Pancreas (tissue), 10 donors: ENCODE measurements around the gene ZMYND8. TPM values are rescaled to one million over a fixed set of nuclear protein-coding genes. Genes with fewer than 3 reads are reported as not detected.

ENCODE experiments used
- ATAC-seq, 4 donors: fragments of 200-7000 bp; cut with Tn5 transposase; one replicate each; pipeline versions ENCODE4 v1.8.0 to v1.9.1; 2020; ENCODE audit warnings: mild to moderate bottlenecking in 4 of 4, moderate library complexity in 4 of 4
- DNase-seq, 6 donors: peaks; one replicate each; pipeline ENCODE4 v3.0.0-alpha.2; 2020
- FAIRE-seq: peaks from 2 replicates; lab custom pipeline; 2012; peaks lifted over from hg19 to GRCh38; lab: Jason Lieb, UNC
- H3K27ac ChIP-seq, 4 donors: fragments of 200-600 bp; sonication (generic); 1 replicate in 3 of 4; 2 replicates in 1 of 4; pipeline versions ENCODE4 v1.5.0 to v1.8.0; 2020
- H3K27me3 ChIP-seq, 4 donors: fragments of 200-600 bp; one replicate each; pipeline ENCODE4 v1.8.0; 2021
- H3K36me3 ChIP-seq, 3 donors: fragments of 200-600 bp; sonication (generic) in 1 of 3; one replicate each; pipeline versions ENCODE4 v1.5.0 to v1.8.0; 2020 to 2021
- H3K4me1 ChIP-seq, 3 donors: fragments of 200-600 bp; one replicate each; pipeline ENCODE4 v1.8.0; 2021
- H3K4me3 ChIP-seq, 4 donors: fragments of 200-600 bp; sonication (generic) in 2 of 4; one replicate each; pipeline versions ENCODE4 v1.5.0 to v1.8.0; 2020 to 2021
- H3K9me3 ChIP-seq, 4 donors: fragments of 200-600 bp; one replicate each; pipeline ENCODE4 v1.8.0; 2021
- WGBS, 2 donors: extraction: QIAGEN DNeasy Blood & Tissue Kit; methylation state at CpG; one replicate each; pipeline ENCODE4 v1.1.7; 2013; 5-methylcytosine and 5-hydroxymethylcytosine counted together
- intact Hi-C, 3 donors: fragments of 100-400 bp; cut with DNase I; formaldehyde crosslinking; loops; one replicate each; pipeline versions ENCODE4 v1.11.1 to v1.14.2; 2022
- microRNA-seq, 2 donors: library from miRNA; unstranded; fragments of <30 nt; microRNA quantifications; one replicate each; pipeline versions ENCODE4 to v1.1.0, GENCODE V29; 2019 to 2020
- polyA plus RNA-seq, 2 donors: library from polyadenylated mRNA; stranded (reverse); fragments of 200-250 nt; gene quantifications; one replicate each; pipeline ENCODE4 v1.2.3, GENCODE V29; 2013
- total RNA-seq, 6 donors: library from RNA; stranded (reverse); fragmentation: NEBNext Ultra II Directional in 4 of 6; extraction: Animal tissue kit (Norgen Biotek cat#: 25700) in 4 of 6; gene quantifications; one replicate each; pipeline versions ENCODE4 v1.2.1 to v1.2.4, GENCODE V29; 2021 to 2023
- TF ChIP-seq, protein P1 (sequence below), 4 donors: fragments of 200-600 bp; sonication (generic) in 3 of 4; IDR thresholded peaks; one replicate each; pipeline versions ENCODE4 v1.5.0 to v1.8.0; 2021; ENCODE audit warnings: antibody characterized with exemption in 4 of 4
- donor health status: healthy with polysubstance abuse.
- donor health status: DM: no; HTN: no; CAD: no; lungs with moderate emphysema.
- donor health status: DM: no; HTN: no; CAD: no.
- donor health status: control.
- donor health status: control.
- donor health status: Bipolar disorder and iron deficiency.
- donor health status: DM: yes; HTN: yes; CAD: no.
- donor health status: DM: no; HTN: no; CAD: no.
- donor health status: DM: no; HTN: no; CAD: no.
- donor health status: DM: yes; HTN: yes; CAD: no.

The ZMYND8 gene
- total and polyA plus RNA-seq, 8 donors: 10.8 to 25.6 (median 17.2) TPM

DNA sequence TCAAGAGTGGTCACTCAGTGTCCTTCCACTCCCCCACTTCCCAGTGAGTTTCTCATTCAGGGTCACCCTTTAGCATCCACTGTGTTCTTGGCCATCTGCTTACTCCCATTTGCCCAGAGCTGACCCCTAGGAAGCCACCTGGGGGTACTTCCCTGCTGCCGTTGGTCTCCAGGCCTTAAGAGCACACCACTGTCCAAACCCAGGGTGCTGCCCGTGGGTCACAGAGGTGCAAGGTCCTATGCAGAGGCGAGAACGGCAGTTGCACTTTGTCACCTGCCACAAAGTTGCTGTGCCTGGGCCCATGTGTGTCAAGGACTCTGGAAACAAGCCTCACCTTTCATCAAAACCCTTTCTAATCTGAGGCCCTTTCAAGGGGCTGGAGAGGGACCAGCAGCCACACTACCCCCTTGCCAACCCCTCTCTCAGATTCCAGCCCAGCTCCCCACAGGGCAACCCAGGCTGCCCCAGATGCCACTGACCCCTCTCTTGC is 191.1 kb downstream of the ZMYND8 start:
- 64 to 71% methylated on average over 4 of the region's 4 CpGs for WGBS, 2 donors
- intact Hi-C loops: no loop called here
- FAIRE-seq (no peak), DNase-seq (no peak), ATAC-seq (no peak)
- no peaks in the 10 kb centered on the region for H3K27me3 ChIP-seq
- H3K36me3 ChIP-seq: no peaks in the 10 kb centered on the region
- H3K9me3 ChIP-seq: no peaks in the 10 kb centered on the region
- TF ChIP-seq, protein P1, sequence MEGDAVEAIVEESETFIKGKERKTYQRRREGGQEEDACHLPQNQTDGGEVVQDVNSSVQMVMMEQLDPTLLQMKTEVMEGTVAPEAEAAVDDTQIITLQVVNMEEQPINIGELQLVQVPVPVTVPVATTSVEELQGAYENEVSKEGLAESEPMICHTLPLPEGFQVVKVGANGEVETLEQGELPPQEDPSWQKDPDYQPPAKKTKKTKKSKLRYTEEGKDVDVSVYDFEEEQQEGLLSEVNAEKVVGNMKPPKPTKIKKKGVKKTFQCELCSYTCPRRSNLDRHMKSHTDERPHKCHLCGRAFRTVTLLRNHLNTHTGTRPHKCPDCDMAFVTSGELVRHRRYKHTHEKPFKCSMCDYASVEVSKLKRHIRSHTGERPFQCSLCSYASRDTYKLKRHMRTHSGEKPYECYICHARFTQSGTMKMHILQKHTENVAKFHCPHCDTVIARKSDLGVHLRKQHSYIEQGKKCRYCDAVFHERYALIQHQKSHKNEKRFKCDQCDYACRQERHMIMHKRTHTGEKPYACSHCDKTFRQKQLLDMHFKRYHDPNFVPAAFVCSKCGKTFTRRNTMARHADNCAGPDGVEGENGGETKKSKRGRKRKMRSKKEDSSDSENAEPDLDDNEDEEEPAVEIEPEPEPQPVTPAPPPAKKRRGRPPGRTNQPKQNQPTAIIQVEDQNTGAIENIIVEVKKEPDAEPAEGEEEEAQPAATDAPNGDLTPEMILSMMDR (IDR thresholded peaks at IDR 0.05): no peak
- no peak overlapping the region for H3K4me3 ChIP-seq
- H3K4me1 ChIP-seq: no peaks in the 10 kb centered on the region
- H3K27ac ChIP-seq: no peak overlapping the region

DNA sequence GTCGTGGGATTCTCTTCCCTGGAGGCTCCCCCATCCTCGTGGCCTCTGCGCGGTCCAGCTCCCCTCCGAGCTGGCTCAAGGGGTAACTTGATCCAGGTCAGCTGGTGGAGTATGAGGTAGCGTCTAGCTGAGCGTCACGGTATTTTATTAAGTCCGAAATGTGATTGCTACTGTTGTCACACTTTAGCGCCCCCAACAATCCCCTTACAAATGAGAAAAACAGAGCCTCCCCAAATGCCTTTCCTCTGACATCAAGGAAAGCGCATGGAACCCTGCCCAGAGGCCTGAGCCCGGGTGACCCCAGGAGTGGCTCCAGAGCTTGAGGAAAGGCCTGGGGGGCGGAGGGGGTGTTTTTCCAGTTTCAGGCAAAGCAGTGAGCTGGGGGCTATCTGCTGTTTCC is 192.4 kb downstream of the ZMYND8 start:
- Histone ChIP-seq H3K36me3 (no peaks in the 10 kb centered on the region), H3K27me3 (no peaks in the 10 kb centered on the region), H3K9me3 (no peaks in the 10 kb centered on the region), H3K27ac (no peak overlapping the region), H3K4me1 (no peaks in the 10 kb centered on the region), H3K4me3 (no peak overlapping the region)
- intact Hi-C loops: no loop called here
- no peak for ATAC-seq
- FAIRE-seq: no peak
- WGBS, 2 donors: 82 to 91% methylated on average over 13 of the region's 13 CpGs
- DNase-seq: no peak
- TF ChIP-seq, protein P1 (IDR thresholded peaks at IDR 0.05): no peak

- TF ChIP-seq, protein P1 (IDR thresholded peaks at IDR 0.05): no peak
- DNase-seq: no peak
- no peak for FAIRE-seq
- WGBS, 2 donors: 70 to 77% methylated on average over 10 of the region's 10 CpGs
- no peaks in the 10 kb centered on the region for H3K36me3 ChIP-seq
- intact Hi-C loops: no loop called here
- no peak for ATAC-seq
- no peaks in the 10 kb centered on the region for H3K9me3 ChIP-seq
- H3K27me3 ChIP-seq: no peaks in the 10 kb centered on the region
- H3K4me3 ChIP-seq: no peak overlapping the region
- H3K27ac ChIP-seq: no peak overlapping the region
- no peaks in the 10 kb centered on the region for H3K4me1 ChIP-seq
Observed at GRCh38 chr20:47161411-47161810, 195.1 kb downstream of the ZMYND8 start.

DNA sequence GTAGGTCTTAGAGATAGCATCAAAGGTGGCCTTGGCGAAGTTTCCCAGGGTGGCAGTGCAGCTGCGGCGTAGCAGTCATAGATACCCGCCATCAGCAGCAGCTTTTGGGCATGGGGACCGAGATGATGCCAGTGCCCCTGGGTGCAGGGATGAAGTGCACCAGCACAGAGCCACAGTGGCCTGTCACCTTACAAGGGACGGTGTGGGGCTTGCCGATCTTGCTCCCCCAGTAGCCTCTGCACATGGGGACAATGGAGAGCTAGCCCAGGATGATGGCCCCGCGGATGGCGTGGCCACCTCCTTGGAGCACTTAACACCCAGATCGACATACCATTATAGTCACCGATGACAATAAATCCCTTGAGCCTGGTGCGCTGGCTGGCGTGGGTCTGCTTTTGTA is 195.5 kb downstream of the ZMYND8 start:
- ATAC-seq (no peak), DNase-seq (no peak), FAIRE-seq (no peak)
- Histone ChIP-seq H3K27me3 (no peaks in the 10 kb centered on the region), H3K9me3 (no peaks in the 10 kb centered on the region), H3K4me3 (no peak overlapping the region), H3K36me3 (no peaks in the 10 kb centered on the region), H3K27ac (no peak overlapping the region), H3K4me1 (no peaks in the 10 kb centered on the region)
- intact Hi-C loops: no loop called here
- TF ChIP-seq, protein P1 (IDR thresholded peaks at IDR 0.05): no peak
- WGBS, 2 donors: 74 to 82% methylated on average over 14 of the region's 14 CpGs

DNA sequence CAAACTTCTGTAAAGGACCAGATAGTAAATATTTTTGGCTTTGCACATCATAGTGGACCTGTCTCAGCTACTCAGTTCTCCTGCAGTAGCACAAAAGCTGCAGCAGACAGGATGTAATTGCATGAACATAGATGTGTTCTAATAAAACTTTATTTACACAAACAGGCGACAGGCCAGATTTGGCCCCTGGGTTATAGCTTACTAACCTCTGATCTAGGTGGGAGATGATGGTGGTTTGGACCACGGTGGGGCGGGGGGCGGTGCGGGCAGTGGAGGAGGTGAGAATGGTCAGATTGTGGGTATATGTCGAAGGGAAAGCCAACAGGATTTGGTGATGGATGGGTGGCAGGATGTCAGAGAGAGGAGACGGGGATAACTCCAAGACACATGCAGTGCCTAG is 196.3 kb downstream of the ZMYND8 start:
- Histone ChIP-seq H3K4me1 (no peaks in the 10 kb centered on the region), H3K36me3 (no peaks in the 10 kb centered on the region), H3K27ac (no peak overlapping the region), H3K4me3 (no peak overlapping the region), H3K27me3 (no peaks in the 10 kb centered on the region), H3K9me3 (no peaks in the 10 kb centered on the region)
- 77 to 86% methylated on average over 7 of the region's 7 CpGs for WGBS, 2 donors
- ATAC-seq (no peak), DNase-seq (no peak), FAIRE-seq (no peak)
- intact Hi-C loops: no loop called here
- TF ChIP-seq, protein P1 (IDR thresholded peaks at IDR 0.05): no peak

Small RNA genes lying within 50 kb of the gene (microRNA-seq; reads per million reads assigned to microRNA genes)
- 0 to 1.2 reads per million in 2 donors for gene MIR3616

Other genes with a start within 250 kb of the ZMYND8 start
- gene NCOA3, start 145.2 kb upstream of the ZMYND8 start, total RNA-seq: 10 to 100 TPM in 4 of 6 donors, 1 to 10 TPM in 2; 8.9 to 17.4 (median 11.6) TPM
- gene NCOA3, start 145.2 kb upstream of the ZMYND8 start, polyA plus RNA-seq: 1 to 10 TPM; 3.6 to 5.0 TPM